HepG2 (cell line): ENCODE data around the gene LRRFIP2. TPM values are rescaled to one million over a fixed set of nuclear protein-coding genes. Genes with fewer than 3 reads are reported as not detected.

Experiments used
- ATAC-seq: fragments of 200-7000 bp; cut with Tn5 transposase; 3 replicates; pipeline ENCODE4 v1.9.1; 2020; ENCODE audit warnings: mild to moderate bottlenecking, moderate library complexity
- BruUV-seq: library from RNA; stranded (reverse); fragments of 400-500 nt; replicated peaks from 2 replicates; lab custom pipeline; 2021; lab: Mats Ljungman, UMichigan
- CTCF ChIA-PET: fragments of 300-600 bp; formaldehyde crosslinking; extraction: SDS; loops from one replicate; lab custom pipeline; 2021; ENCODE audit warnings: low total read pairs, inconsistent platforms, low intra/inter-chr PET ratio; lab: Yijun Ruan, JAX
- POLR2A ChIA-PET: fragments of 350-600 bp; sonication (Branson Sonifier 250); formaldehyde crosslinking; loops from one replicate; lab custom pipeline; 2020; ENCODE audit warnings: antibody characterized with exemption, inconsistent platforms; lab: Yijun Ruan, JAX
- DNase-seq: peaks from one replicate; pipeline ENCODE4 v3.0.0-alpha.2; 2015; ENCODE audit warnings: low spot score
- FAIRE-seq: peaks from 3 replicates; lab custom pipeline; 2011; peaks lifted over from hg19 to GRCh38; lab: Jason Lieb, UNC
- H2AFZ ChIP-seq: one replicate; pipeline ENCODE4 v1.6.1; 2011; ENCODE audit warnings: low read length, inconsistent platforms
- H3K27ac ChIP-seq: fragments of 300-600 bp; 3 replicates; pipeline ENCODE4 v1.8.0; 2011; ENCODE audit warnings: mixed run types, mild to moderate bottlenecking, mixed read lengths, low read length, inconsistent platforms; ENCODE audit not compliant: insufficient read depth; ENCODE audit errors: extremely low read length
- H3K27me3 ChIP-seq, 2 experiments: fragments of 200-600 bp in 1 of 2; 2 replicates in 1 of 2; 3 replicates in 1 of 2; pipeline versions ENCODE4 v1.6.0 to v1.8.0; 2011; ENCODE audit warnings: low read length in 2 of 2, mild to moderate bottlenecking in 2 of 2, moderate library complexity in 2 of 2, inconsistent platforms in 1 of 2; ENCODE audit not compliant: insufficient read depth in 2 of 2, control insufficient read depth in 1 of 2
- H3K36me3 ChIP-seq, 2 experiments: fragments of 200-600 bp in 1 of 2; replicated peaks in 1 of 2; 2 replicates in 1 of 2; 3 replicates in 1 of 2; pipeline versions ENCODE4 v1.5.1 to v1.8.0; 2011; ENCODE audit warnings: low read length in 2 of 2, inconsistent platforms in 1 of 2; ENCODE audit not compliant: insufficient read depth in 2 of 2, control insufficient read depth in 1 of 2
- H3K4me1 ChIP-seq: 2 replicates; pipeline ENCODE4 v1.5.1; 2012; ENCODE audit warnings: low read length, inconsistent platforms; ENCODE audit not compliant: insufficient read depth
- H3K4me2 ChIP-seq: 2 replicates; pipeline ENCODE4 v1.6.0; 2011; ENCODE audit warnings: low read depth, low read length, inconsistent platforms
- H3K4me3 ChIP-seq, 3 experiments: fragments of 200-600 bp in 1 of 3; sonication (generic), shearing (Covaris generic) in 1 of 3; replicated peaks in 1 of 3; 2 replicates each; pipeline ENCODE4 v1.5.1; 2011 to 2016; ENCODE audit warnings: low read length in 3 of 3, inconsistent platforms in 2 of 3, low read depth in 2 of 3, mild to moderate bottlenecking in 2 of 3, control low read depth in 1 of 3, mixed read lengths in 1 of 3; ENCODE audit not compliant: insufficient read depth in 1 of 3
- H3K79me2 ChIP-seq: one replicate; pipeline ENCODE4 v1.6.1; 2011; ENCODE audit warnings: low read length, inconsistent platforms; ENCODE audit not compliant: insufficient read depth
- H3K9ac ChIP-seq: 2 replicates; pipeline ENCODE4 v1.6.0; 2011; ENCODE audit warnings: mild to moderate bottlenecking, low read depth, low read length, inconsistent platforms; ENCODE audit not compliant: insufficient read depth
- H3K9me3 ChIP-seq: 2 replicates; pipeline ENCODE4 v1.5.1; 2012; ENCODE audit warnings: mild to moderate bottlenecking, low read length
- H4K20me1 ChIP-seq: 2 replicates; pipeline ENCODE4 v1.6.0; 2011; ENCODE audit warnings: inconsistent platforms, mild to moderate bottlenecking, low read length, moderate library complexity; ENCODE audit not compliant: insufficient read depth
- BORCS8-MEF2B ChIP-seq: sonication (generic); formaldehyde crosslinking; IDR thresholded peaks from 2 replicates; pipeline ENCODE4 v1.8.0; 2022; ENCODE audit warnings: mild to moderate bottlenecking, missing genetic modification reagents
- CC2D1A ChIP-seq: sonication (generic); formaldehyde crosslinking; IDR thresholded peaks from 2 replicates; pipeline ENCODE4 v1.8.1; 2023; ENCODE audit warnings: mild to moderate bottlenecking, missing genetic modification reagents
- CTCF ChIP-seq: sonication (generic); formaldehyde crosslinking; IDR thresholded peaks from 2 replicates; pipeline ENCODE4 v1.5.0; 2020; ENCODE audit warnings: mild to moderate bottlenecking, missing genetic modification reagents, moderate library complexity
- IKZF4 ChIP-seq: sonication (generic); formaldehyde crosslinking; IDR thresholded peaks from 2 replicates; pipeline ENCODE4 v1.5.1; 2020; ENCODE audit warnings: borderline replicate concordance, mild to moderate bottlenecking, low read depth, missing genetic modification reagents; ENCODE audit errors: not compliant biosample characterization
- SMC3 ChIP-seq: IDR thresholded peaks from 2 replicates; pipeline ENCODE4 v1.6.1; 2011; ENCODE audit warnings: low read length, improper control_type of control experiment
- STAG1 ChIP-seq: sonication (generic); formaldehyde crosslinking; IDR thresholded peaks from 2 replicates; pipeline ENCODE4 v1.4.0; 2020; ENCODE audit warnings: missing genetic modification reagents
- ZBTB38 ChIP-seq: sonication (generic); formaldehyde crosslinking; IDR thresholded peaks from 2 replicates; pipeline ENCODE4 v1.5.1; 2020; ENCODE audit warnings: mild to moderate bottlenecking, missing genetic modification reagents
- WGBS: methylation state at CpG from one replicate; pipeline ENCODE4 v1.1.6; 2017; ENCODE audit warnings: low lambda C conversion rate; 5-methylcytosine and 5-hydroxymethylcytosine counted together
- in situ Hi-C: cut with HindIII; loops from 2 replicates; pipeline ENCODE4 v1.10.0; 2017; ENCODE audit warnings: low pct_unique_long_range_greater_than_20kb; ENCODE audit not compliant: extremely low pct_ligation_motif_present
- intact Hi-C: fragments of 100-400 bp; cut with micrococcal nuclease; formaldehyde crosslinking; loops from one replicate; pipeline ENCODE4 v1.10.0; 2022; ENCODE audit not compliant: unreplicated experiment
- polyA plus RNA-seq, 8 experiments: library from polyadenylated mRNA; depleted of rRNA in 3 of 8; stranded (reverse) in 7 of 8; unstranded in 1 of 8; fragments of >200 nt; fragmentation: Illumina TruSeq in 4 of 8; extraction: Trizol in 4 of 8; gene quantifications; 2 replicates each; pipeline versions ENCODE4 v1.2.1 to v1.2.3, GENCODE V29; 2011 to 2016; ENCODE audit warnings: low read depth in 4 of 8, missing spikeins in 1 of 8, mixed read lengths in 1 of 8; ENCODE audit not compliant: insufficient read depth in 1 of 8
- total RNA-seq, 5 experiments: library from RNA; depleted of rRNA; stranded (reverse); fragments of >200 nt; fragmentation: Illumina TruSeq; extraction: Trizol; gene quantifications; 2 replicates each; pipeline ENCODE4 v1.2.3, GENCODE V29; 2016; ENCODE audit warnings: low read depth in 1 of 5
- TF ChIP-seq, protein P1 (sequence below): sonication (generic); formaldehyde crosslinking; IDR thresholded peaks from 2 replicates; pipeline ENCODE4 v1.8.0; 2022; ENCODE audit warnings: mild to moderate bottlenecking, missing genetic modification reagents; ENCODE audit not compliant: insufficient replicate concordance

LRRFIP2 gene
- total and polyA plus RNA-seq, 2 of the 13 experiments (the other 11 are each of a cell fraction or from before 2014, with no cell fraction given), result 13.5 to 32.2 TPM

GRCh38 chr3:37024092-37024491, 150.3 kb downstream of the LRRFIP2 start:
- Histone ChIP-seq H3K27ac (no peak overlapping the region), H2AFZ (no peak overlapping the region), H3K4me2 (no peak overlapping the region), H3K4me3 (no peak overlapping the region), H4K20me1 (no peaks in the 10 kb centered on the region), H3K9me3 (0 out of 2 replicates have a peak, but pooled peaks cover 4% of the 10 kb centered on the region), H3K9ac (no peak overlapping the region), H3K79me2 (no peaks in the 10 kb centered on the region), H3K36me3 (peaks cover 34 to 74% of the 10 kb centered on the region in 2 experiments), H3K27me3 (no peaks in the 10 kb centered on the region), H3K4me1 (no peaks in the 10 kb centered on the region)
- DNase-seq (no peak), FAIRE-seq (no peak), ATAC-seq (no peak)
- TF ChIP-seq BORCS8-MEF2B (CRISPR knock-in tag), result no peak
- TF ChIP-seq SMC3, result peak; percentile 27; the same call in 1 of the 2 replicates
- peak; percentile 27 for TF ChIP-seq STAG1 (CRISPR knock-in tag)
- TF ChIP-seq CTCF (CRISPR knock-in tag), result peak; percentile 19; the same call in 1 of the 2 replicates
- BruUV-seq, result no TSS peak
- POLR2A ChIA-PET, result interaction anchor here (1.9 kb wide), 1 partner anchor 31 kb away, joined by 7 read pairs; the partner anchor contains the start of genes EPM2AIP1 and MLH1
- WGBS, result 99% methylated on average over 2 of the region's 2 CpGs
- CTCF ChIA-PET, result interaction anchor here (1.8 kb wide), 1 partner anchor 189 kb away, joined by 5 read pairs; no protein-coding TSS in a partner anchor
- in situ Hi-C loops (loop anchor here (10.0 kb wide), 1 partner anchor 191 kb away; no protein-coding TSS in a partner anchor), intact Hi-C loops (loop anchor here (1.0 kb wide), 1 partner anchor 189 kb away; no protein-coding TSS in a partner anchor)

- no peak for ATAC-seq
- no TSS peak for BruUV-seq
Measured at GRCh38 chr3:37017683-37018082, 156.7 kb downstream of the LRRFIP2 start.

More at GRCh38 chr3:37017683-37018082, 156.7 kb downstream of the LRRFIP2 start:
- Histone ChIP-seq H3K4me3 (no peak overlapping the region), H3K79me2 (no peaks in the 10 kb centered on the region), H3K9me3 (no peaks in the 10 kb centered on the region), H2AFZ (no peak overlapping the region), H4K20me1 (no peaks in the 10 kb centered on the region), H3K4me2 (no peak overlapping the region), H3K27me3 (no peaks in the 10 kb centered on the region), H3K4me1 (no peaks in the 10 kb centered on the region), H3K27ac (no peak overlapping the region), H3K9ac (no peak overlapping the region), H3K36me3 (peaks cover 21 to 85% of the 10 kb centered on the region in 2 experiments)
- ChIA-PET POLR2A (no interaction called here), CTCF (no interaction called here)
- WGBS, result 100% methylated on average over 2 of the region's 3 CpGs
- FAIRE-seq (no peak), DNase-seq (no peak)
- in situ Hi-C loops (no loop called here), intact Hi-C loops (no loop called here)
- no peak for TF ChIP-seq ZBTB38
- TF ChIP-seq CC2D1A (CRISPR knock-in tag), result no peak
- no peak for TF ChIP-seq IKZF4 (CRISPR knock-in tag)
- TF ChIP-seq, protein P1, sequence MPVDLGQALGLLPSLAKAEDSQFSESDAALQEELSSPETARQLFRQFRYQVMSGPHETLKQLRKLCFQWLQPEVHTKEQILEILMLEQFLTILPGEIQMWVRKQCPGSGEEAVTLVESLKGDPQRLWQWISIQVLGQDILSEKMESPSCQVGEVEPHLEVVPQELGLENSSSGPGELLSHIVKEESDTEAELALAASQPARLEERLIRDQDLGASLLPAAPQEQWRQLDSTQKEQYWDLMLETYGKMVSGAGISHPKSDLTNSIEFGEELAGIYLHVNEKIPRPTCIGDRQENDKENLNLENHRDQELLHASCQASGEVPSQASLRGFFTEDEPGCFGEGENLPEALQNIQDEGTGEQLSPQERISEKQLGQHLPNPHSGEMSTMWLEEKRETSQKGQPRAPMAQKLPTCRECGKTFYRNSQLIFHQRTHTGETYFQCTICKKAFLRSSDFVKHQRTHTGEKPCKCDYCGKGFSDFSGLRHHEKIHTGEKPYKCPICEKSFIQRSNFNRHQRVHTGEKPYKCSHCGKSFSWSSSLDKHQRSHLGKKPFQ (CRISPR knock-in tag), result no peak
